Skeletal muscle tissue (tissue), 4 donors: ENCODE results near the gene GADD45GIP1. TPM values are rescaled to one million over a fixed set of nuclear protein-coding genes. Genes with fewer than 3 reads are reported as not detected.
A peak's percentile ranks its signal among the peaks of the same experiment; 100 is the strongest.

ENCODE experiments used
- H3K27ac ChIP-seq: one replicate; pipeline ENCODE4 v1.7.0; 2013; ENCODE audit warnings: mild to moderate bottlenecking, low read depth, low read length, inconsistent platforms
- H3K27me3 ChIP-seq, 3 donors: one replicate each; pipeline ENCODE4 v1.7.0; 2013; ENCODE audit warnings: low read length in 3 of 3; ENCODE audit not compliant: control insufficient read depth in 3 of 3, insufficient read depth in 3 of 3
- H3K36me3 ChIP-seq, 3 donors: one replicate each; pipeline ENCODE4 v1.7.0; 2013; ENCODE audit warnings: low read length in 3 of 3; ENCODE audit not compliant: control insufficient read depth in 3 of 3, insufficient read depth in 3 of 3
- H3K4me1 ChIP-seq, 3 donors: one replicate each; pipeline ENCODE4 v1.7.0; 2013; ENCODE audit warnings: low read length in 3 of 3, mild to moderate bottlenecking in 3 of 3; ENCODE audit not compliant: control insufficient read depth in 3 of 3, insufficient read depth in 3 of 3
- H3K4me3 ChIP-seq, 3 donors: one replicate each; pipeline ENCODE4 v1.7.0; 2013; ENCODE audit warnings: low read length in 3 of 3
- H3K9ac ChIP-seq, 3 donors: one replicate each; pipeline ENCODE4 v1.7.0; 2013; ENCODE audit warnings: low read length in 3 of 3, mild to moderate bottlenecking in 3 of 3, moderate library complexity in 2 of 3, low read depth in 1 of 3
- H3K9me3 ChIP-seq, 3 donors: one replicate each; pipeline ENCODE4 v1.7.0; 2013; ENCODE audit warnings: low read length in 3 of 3; ENCODE audit not compliant: control insufficient read depth in 3 of 3
- total RNA-seq: library from RNA; depleted of rRNA; stranded (reverse); fragments of >200 nt; gene quantifications from one replicate; pipeline ENCODE4 v1.2.3, GENCODE V29; 2014
- donor health status: Osteomylitis.

Gene GADD45GIP1
- total RNA-seq, 1 donor from 2014 or later = 21.4 TPM

- Histone ChIP-seq H3K9me3 (no peaks in the 10 kb centered on the region), H3K4me1 (peaks cover 0 to 6% (median 5%) of the 10 kb centered on the region in 3 donors), H3K27me3 (no peaks in the 10 kb centered on the region), H3K27ac (no peak overlapping the region), H3K4me3 (no peak overlapping the region), H3K9ac (no peak overlapping the region), H3K36me3 (no peaks in the 10 kb centered on the region)
Measured at GRCh38 chr19:12990853-12991252, 33.8 kb upstream of the GADD45GIP1 start.

- Histone ChIP-seq H3K4me1 (peaks cover 3 to 10% (median 8%) of the 10 kb centered on the region in 3 donors), H3K4me3 (no peak overlapping the region), H3K36me3 (no peaks in the 10 kb centered on the region), H3K9me3 (no peaks in the 10 kb centered on the region), H3K27me3 (no peaks in the 10 kb centered on the region), H3K27ac (no peak overlapping the region), H3K9ac (no peak overlapping the region)
Measured at GRCh38 chr19:12990431-12990830, 33.4 kb upstream of the GADD45GIP1 start.

GRCh38 chr19:12987781-12988180 lies 30.8 kb upstream of the GADD45GIP1 start:
- no peaks in the 10 kb centered on the region for H3K27me3 ChIP-seq
- no peak overlapping the region for H3K9ac ChIP-seq
- no peak overlapping the region for H3K27ac ChIP-seq
- H3K36me3 ChIP-seq = no peaks in the 10 kb centered on the region
- peaks cover 21 to 24% (median 23%) of the 10 kb centered on the region in 3 donors for H3K4me1 ChIP-seq
- no peak overlapping the region for H3K4me3 ChIP-seq
- H3K9me3 ChIP-seq = no peaks in the 10 kb centered on the region

- H3K9ac ChIP-seq = no peak overlapping the region
- no peaks in the 10 kb centered on the region for H3K9me3 ChIP-seq
Measured at GRCh38 chr19:12987190-12987589, 30.2 kb upstream of the GADD45GIP1 start.

GRCh38 chr19:12986726-12987125 lies 29.7 kb upstream of the GADD45GIP1 start:
- Histone ChIP-seq H3K9me3 (no peaks in the 10 kb centered on the region), H3K4me1 (peaks cover 21 to 24% (median 23%) of the 10 kb centered on the region in 3 donors), H3K27me3 (no peaks in the 10 kb centered on the region), H3K4me3 (no peak overlapping the region), H3K9ac (no peak overlapping the region), H3K36me3 (no peaks in the 10 kb centered on the region), H3K27ac (no peak overlapping the region)

More at GRCh38 chr19:12987190-12987589, 30.2 kb upstream of the GADD45GIP1 start:
- Histone ChIP-seq H3K4me1 (peaks cover 21 to 24% (median 23%) of the 10 kb centered on the region in 3 donors), H3K4me3 (no peak overlapping the region), H3K36me3 (no peaks in the 10 kb centered on the region), H3K27ac (no peak overlapping the region), H3K27me3 (no peaks in the 10 kb centered on the region)

GRCh38 chr19:12985049-12985776 lies 28.2 kb upstream of the GADD45GIP1 start:
- H3K27ac ChIP-seq = peak overlapping the region; percentile 89
- H3K36me3 ChIP-seq = no peaks in the 10 kb centered on the region
- peak overlapping the region in 2 of 3 donors; percentile 34 to 58 for H3K4me3 ChIP-seq
- peaks cover 21 to 24% (median 23%) of the 10 kb centered on the region in 3 donors for H3K4me1 ChIP-seq
- H3K9me3 ChIP-seq = no peaks in the 10 kb centered on the region
- H3K9ac ChIP-seq = peak overlapping the region; percentile 16 to 83 (median 48)
- H3K27me3 ChIP-seq = no peaks in the 10 kb centered on the region

- Histone ChIP-seq H3K4me1 (peaks cover 21 to 24% (median 23%) of the 10 kb centered on the region in 3 donors), H3K9me3 (no peaks in the 10 kb centered on the region), H3K27ac (peak overlapping the region; percentile 89), H3K27me3 (no peaks in the 10 kb centered on the region), H3K9ac (peak overlapping the region in 2 of 3 donors; percentile 48 to 83), H3K36me3 (no peaks in the 10 kb centered on the region), H3K4me3 (peak overlapping the region in 2 of 3 donors; percentile 34 to 58)
Measured at GRCh38 chr19:12984683-12985048, 27.6 kb upstream of the GADD45GIP1 start.

- Histone ChIP-seq H3K9ac (peak overlapping the region in 2 of 3 donors; percentile 48 to 83), H3K27ac (peak overlapping the region; percentile 89), H3K4me3 (no peak overlapping the region), H3K4me1 (peaks cover 21 to 24% (median 23%) of the 10 kb centered on the region in 3 donors), H3K36me3 (no peaks in the 10 kb centered on the region), H3K9me3 (no peaks in the 10 kb centered on the region), H3K27me3 (no peaks in the 10 kb centered on the region)
Measured at GRCh38 chr19:12984143-12984627, 27.2 kb upstream of the GADD45GIP1 start.

- H3K9ac ChIP-seq = peak overlapping the region in 2 of 3 donors; percentile 38 to 54
- peak overlapping the region in 2 of 3 donors; percentile 40 to 43 for H3K4me3 ChIP-seq
- H3K27ac ChIP-seq = peak overlapping the region; percentile 89
Measured at GRCh38 chr19:12983542-12984142, 26.6 kb upstream of the GADD45GIP1 start.

GRCh38 chr19:12983091-12983490 lies 26.1 kb upstream of the GADD45GIP1 start:
- Histone ChIP-seq H3K27me3 (no peaks in the 10 kb centered on the region), H3K9me3 (no peaks in the 10 kb centered on the region), H3K4me3 (peak overlapping the region in 2 of 3 donors; percentile 40 to 43), H3K9ac (peak overlapping the region in 2 of 3 donors; percentile 28 to 45), H3K27ac (no peak overlapping the region), H3K36me3 (no peaks in the 10 kb centered on the region), H3K4me1 (peaks cover 21 to 24% (median 23%) of the 10 kb centered on the region in 3 donors)

More at GRCh38 chr19:12983542-12984142, 26.6 kb upstream of the GADD45GIP1 start:
- no peaks in the 10 kb centered on the region for H3K27me3 ChIP-seq
- H3K4me1 ChIP-seq = peaks cover 21 to 24% (median 23%) of the 10 kb centered on the region in 3 donors
- no peaks in the 10 kb centered on the region for H3K9me3 ChIP-seq
- H3K36me3 ChIP-seq = no peaks in the 10 kb centered on the region
